Calu3 (cell line): ENCODE results near the gene RABGAP1. TPM values are rescaled to one million over a fixed set of nuclear protein-coding genes. Genes with fewer than 3 reads are reported as not detected.

Source experiments
- BruUV-seq: library from RNA; stranded (reverse); fragments of 400-500 nt; replicated peaks from 2 replicates; lab custom pipeline; 2021; lab: Mats Ljungman, UMichigan
- CTCF ChIA-PET: fragments of 300-600 bp; sonication (Branson Sonifier 250); formaldehyde crosslinking; loops from one replicate; lab custom pipeline; 2022; ENCODE audit warnings: antibody characterized with exemption; lab: Charles Lee
- DNase-seq: peaks from one replicate; pipeline ENCODE4 v3.0.0; 2022
- H3K27ac Mint-ChIP-seq: one replicate; pipeline ENCODE4 v1.8.0; 2022; ENCODE audit warnings: mixed read lengths; ENCODE audit not compliant: unreplicated experiment
- H3K27me3 Mint-ChIP-seq: one replicate; pipeline ENCODE4 v1.8.0; 2022; ENCODE audit warnings: mixed read lengths; ENCODE audit not compliant: unreplicated experiment
- H3K36me3 Mint-ChIP-seq: one replicate; pipeline ENCODE4 v1.8.0; 2022; ENCODE audit warnings: mild to moderate bottlenecking, moderate library complexity, mixed read lengths; ENCODE audit not compliant: insufficient read depth, unreplicated experiment
- H3K4me1 Mint-ChIP-seq: one replicate; pipeline ENCODE4 v1.8.0; 2022; ENCODE audit warnings: mild to moderate bottlenecking, low read depth, mixed read lengths; ENCODE audit not compliant: unreplicated experiment
- H3K4me3 Mint-ChIP-seq: one replicate; pipeline ENCODE4 v1.8.0; 2022; ENCODE audit warnings: mild to moderate bottlenecking, low read depth, moderate library complexity, mixed read lengths; ENCODE audit not compliant: unreplicated experiment
- H3K9me3 Mint-ChIP-seq: one replicate; pipeline ENCODE4 v1.8.0; 2022; ENCODE audit warnings: low read depth, mixed read lengths; ENCODE audit not compliant: unreplicated experiment
- CTCF ChIP-seq: fragments of 200-600 bp; IDR thresholded peaks from one replicate; pipeline ENCODE4 v1.8.0; 2022; ENCODE audit warnings: antibody characterized with exemption; ENCODE audit not compliant: unreplicated experiment
- intact Hi-C: fragments of 100-400 bp; cut with micrococcal nuclease; formaldehyde crosslinking; loops from one replicate; pipeline ENCODE4 v1.10.0; 2022; ENCODE audit not compliant: unreplicated experiment
- total RNA-seq: library from RNA; stranded (reverse); gene quantifications from 2 replicates; pipeline ENCODE4 v1.2.3, GENCODE V29; 2022

The RABGAP1 gene
- total RNA-seq, 1 experiment from 2014 or later: 57.9 TPM

- no peak for TF ChIP-seq CTCF
- Mint-ChIP-seq H3K4me3 (no peak overlapping the region), H3K27ac (no peak overlapping the region), H3K4me1 (no peaks in the 10 kb centered on the region), H3K9me3 (no peaks in the 10 kb centered on the region), H3K36me3 (peaks cover 6% of the 10 kb centered on the region), H3K27me3 (no peaks in the 10 kb centered on the region)
- BruUV-seq: no TSS peak
- intact Hi-C loops: no loop called here
- no peak for DNase-seq
- CTCF ChIA-PET: no interaction called here
Observed at GRCh38 chr9:123138163-123138562, 197.3 kb downstream of the RABGAP1 start.

- Mint-ChIP-seq H3K4me1 (no peaks in the 10 kb centered on the region), H3K4me3 (no peak overlapping the region), H3K9me3 (no peaks in the 10 kb centered on the region), H3K27ac (no peak overlapping the region), H3K36me3 (no peaks in the 10 kb centered on the region), H3K27me3 (no peaks in the 10 kb centered on the region)
- TF ChIP-seq CTCF: no peak
- intact Hi-C loops: no loop called here
- CTCF ChIA-PET: no interaction called here
- no TSS peak for BruUV-seq
- no peak for DNase-seq
Observed at GRCh38 chr9:123149067-123149466, 208.2 kb downstream of the RABGAP1 start.

GRCh38 chr9:123150708-123151503, 210.1 kb downstream of the RABGAP1 start:
- DNase-seq: no peak
- no peaks in the 10 kb centered on the region for H3K27me3 Mint-ChIP-seq
- no peaks in the 10 kb centered on the region for H3K4me1 Mint-ChIP-seq
- no peak overlapping the region for H3K27ac Mint-ChIP-seq
- CTCF ChIA-PET: no interaction called here
- intact Hi-C loops: no loop called here
- H3K36me3 Mint-ChIP-seq: no peaks in the 10 kb centered on the region
- TF ChIP-seq CTCF: no peak
- no peaks in the 10 kb centered on the region for H3K9me3 Mint-ChIP-seq
- no TSS peak for BruUV-seq
- no peak overlapping the region for H3K4me3 Mint-ChIP-seq

Other genes with a start within 250 kb of the RABGAP1 start
- not detected in 2 replicates for gene OR1L4, start 217.0 kb upstream of the RABGAP1 start, total RNA-seq
- not detected in 2 replicates for gene OR1L6, start 198.7 kb upstream of the RABGAP1 start, total RNA-seq
- gene OR5C1, start 152.1 kb upstream of the RABGAP1 start, total RNA-seq: not detected in 2 replicates
- not detected in 2 replicates for gene OR1K1, start 140.9 kb upstream of the RABGAP1 start, total RNA-seq
- 7.2 and 9.4 TPM in 2 replicates for gene PDCL, start 112.4 kb upstream of the RABGAP1 start, total RNA-seq
- 44.0 and 45.5 TPM in 2 replicates for gene RC3H2, start 35.7 kb upstream of the RABGAP1 start, total RNA-seq
- 6.1 and 6.3 TPM in 2 replicates for gene ZBTB6, start 27.7 kb upstream of the RABGAP1 start, total RNA-seq
- 5.8 and 6.7 TPM in 2 replicates for gene ZBTB26, start 9.5 kb upstream of the RABGAP1 start, total RNA-seq
- gene GPR21, start 92.6 kb downstream of the RABGAP1 start, total RNA-seq: 2.0 and 3.1 TPM in 2 replicates